Liver (tissue), 9 donors: Measurements from ENCODE around the gene CSPG4. TPM values are rescaled to one million over a fixed set of nuclear protein-coding genes. Genes with fewer than 3 reads are reported as not detected.
"Not testable (repeated sequence)": the region's sequence is repeated elsewhere in the genome, so short reads cannot be mapped to it uniquely, and the experiment has no call there.

Experiments used
- DNase-seq: peaks from one replicate; pipeline ENCODE4 v3.0.0-alpha.2; 2017; ENCODE audit warnings: low spot score
- H3K27ac ChIP-seq, 2 donors: one replicate each; pipeline ENCODE4 v1.7.0; 2013; ENCODE audit warnings: inconsistent platforms in 2 of 2, low read length in 2 of 2, control low read depth in 1 of 2, low read depth in 1 of 2, mild to moderate bottlenecking in 1 of 2
- H3K27me3 ChIP-seq, 4 donors: one replicate each; pipeline versions ENCODE4 v1.6.1 to v1.7.0; 2013; ENCODE audit warnings: low read length in 3 of 4, inconsistent platforms in 1 of 4, mild to moderate bottlenecking in 1 of 4, moderate library complexity in 1 of 4; ENCODE audit not compliant: control insufficient read depth in 4 of 4, insufficient read depth in 4 of 4
- H3K36me3 ChIP-seq, 4 donors: one replicate each; pipeline versions ENCODE4 v1.6.1 to v1.7.0; 2013; ENCODE audit warnings: low read length in 3 of 4, mild to moderate bottlenecking in 3 of 4, low read depth in 1 of 4, moderate library complexity in 1 of 4; ENCODE audit not compliant: control insufficient read depth in 4 of 4, insufficient read depth in 3 of 4
- H3K4me1 ChIP-seq, 4 donors: one replicate each; pipeline versions ENCODE4 v1.6.1 to v1.7.0; 2013; ENCODE audit warnings: low read length in 3 of 4, mild to moderate bottlenecking in 3 of 4, moderate library complexity in 1 of 4; ENCODE audit not compliant: control insufficient read depth in 4 of 4, insufficient read depth in 4 of 4
- H3K4me3 ChIP-seq, 3 donors: one replicate each; pipeline versions ENCODE4 v1.6.1 to v1.7.0; 2013; ENCODE audit warnings: low read length in 3 of 3, control low read depth in 1 of 3, low read depth in 1 of 3, mild to moderate bottlenecking in 1 of 3
- H3K9ac ChIP-seq, 2 donors: one replicate each; pipeline ENCODE4 v1.7.0; 2013; ENCODE audit warnings: low read length in 2 of 2, mild to moderate bottlenecking in 2 of 2, moderate library complexity in 2 of 2, control low read depth in 1 of 2, low read depth in 1 of 2
- H3K9me3 ChIP-seq, 4 donors: one replicate each; pipeline versions ENCODE4 v1.6.1 to v1.7.0; 2013; ENCODE audit warnings: low read length in 3 of 4; ENCODE audit not compliant: control insufficient read depth in 4 of 4
- ATF3 ChIP-seq: IDR thresholded peaks from 2 replicates; pipeline ENCODE4 v1.6.1; 2016; ENCODE audit warnings: antibody characterized with exemption
- FOXA1 ChIP-seq: IDR thresholded peaks from 2 replicates; pipeline ENCODE4 v1.6.1; 2016; ENCODE audit warnings: antibody characterized with exemption
- FOXA2 ChIP-seq: IDR thresholded peaks from 2 replicates; pipeline ENCODE4 v1.6.1; 2016; ENCODE audit warnings: antibody characterized with exemption
- GABPA ChIP-seq, 2 donors: IDR thresholded peaks in 1 of 2; conservative IDR thresholded peaks in 1 of 2; 2 replicates each; pipeline ENCODE4 v1.6.1; 2016; ENCODE audit warnings: antibody characterized with exemption in 2 of 2, mild to moderate bottlenecking in 1 of 2, moderate library complexity in 1 of 2
- HNF4A ChIP-seq, 2 donors: conservative IDR thresholded peaks; 2 replicates each; pipeline ENCODE4 v1.6.1; 2016; ENCODE audit warnings: antibody characterized with exemption in 2 of 2, mild to moderate bottlenecking in 2 of 2
- HNF4G ChIP-seq: IDR thresholded peaks from 2 replicates; pipeline ENCODE4 v1.6.1; 2016; ENCODE audit warnings: antibody characterized with exemption
- MAX ChIP-seq: IDR thresholded peaks from 2 replicates; pipeline ENCODE4 v1.6.1; 2016; ENCODE audit warnings: antibody characterized with exemption
- NR2F2 ChIP-seq: IDR thresholded peaks from 2 replicates; pipeline ENCODE4 v1.6.1; 2016; ENCODE audit warnings: antibody characterized with exemption
- RAD21 ChIP-seq, 2 donors: IDR thresholded peaks; 2 replicates each; pipeline ENCODE4 v1.6.1; 2016; ENCODE audit warnings: antibody characterized with exemption in 2 of 2, mild to moderate bottlenecking in 2 of 2
- REST ChIP-seq: IDR thresholded peaks from 2 replicates; pipeline ENCODE4 v1.6.1; 2016; ENCODE audit warnings: antibody characterized with exemption, mild to moderate bottlenecking
- RXRA ChIP-seq, 2 donors: IDR thresholded peaks; 2 replicates each; pipeline ENCODE4 v1.6.1; 2017 to 2018; ENCODE audit warnings: antibody characterized with exemption in 2 of 2, mild to moderate bottlenecking in 1 of 2
- SP1 ChIP-seq: IDR thresholded peaks from 2 replicates; pipeline ENCODE4 v1.6.1; 2018; ENCODE audit warnings: antibody characterized with exemption, mild to moderate bottlenecking
- TAF1 ChIP-seq: conservative IDR thresholded peaks from 2 replicates; pipeline ENCODE4 v1.6.1; 2016; ENCODE audit warnings: antibody characterized with exemption, mild to moderate bottlenecking
- YY1 ChIP-seq: IDR thresholded peaks from 2 replicates; pipeline ENCODE4 v1.6.1; 2016; ENCODE audit warnings: antibody characterized with exemption, mild to moderate bottlenecking
- ZBTB33 ChIP-seq: IDR thresholded peaks from 2 replicates; pipeline ENCODE4 v1.6.1; 2016; ENCODE audit warnings: antibody characterized with exemption
- WGBS: extraction: QIAGEN DNeasy Blood & Tissue Kit; methylation state at CpG from one replicate; pipeline ENCODE4 v1.1.7; 2013; 5-methylcytosine and 5-hydroxymethylcytosine counted together
- polyA plus RNA-seq, 2 donors: library from polyadenylated mRNA; stranded (reverse) in 1 of 2; unstranded in 1 of 2; fragments of 200-250 nt in 1 of 2; fragments of >200 nt in 1 of 2; fragmentation: Nextera tagmentation in 1 of 2; extraction: Ambion mirVana in 1 of 2; gene quantifications; one replicate each; pipeline versions ENCODE4 v1.2.1 to v1.2.3, GENCODE V29; 2013 to 2015
- total RNA-seq, 2 donors: library from RNA; depleted of rRNA; stranded (reverse); fragments of >200 nt; gene quantifications; one replicate each; pipeline ENCODE4 v1.2.3, GENCODE V29; 2014
- donor health status: healthy.
- donor health status: healthy.
- donor health status: healthy.
- donor health status: healthy.
- donor health status: healthy.

CSPG4 gene
- total and polyA plus RNA-seq, 4 donors, result 0.07 to 1.5 (median 0.76) TPM

- TF ChIP-seq RAD21 (IDR thresholded peaks at IDR 0.05) (no peak), FOXA1 (no peak), ZBTB33 (no peak), NR2F2 (no peak), YY1 (no peak), FOXA2 (no peak), HNF4G (no peak), ATF3 (no peak), HNF4A (conservative IDR thresholded peaks at IDR 0.05) (no peak), MAX (no peak), REST (no peak), SP1 (no peak), TAF1 (no peak), RXRA (IDR thresholded peaks at IDR 0.05) (no peak), GABPA (IDR thresholded peaks at IDR 0.05 in 1 of 2, conservative IDR thresholded peaks at IDR 0.05 in 1 of 2) (no peak)
- no peaks in the 10 kb centered on the region for H3K27me3 ChIP-seq
- no peak overlapping the region for H3K27ac ChIP-seq
- no peak overlapping the region for H3K9ac ChIP-seq
- no peak for DNase-seq
- H3K9me3 ChIP-seq, result no peaks in the 10 kb centered on the region
- peaks cover 5 to 15% (median 8%) of the 10 kb centered on the region in 4 donors for H3K4me1 ChIP-seq
- H3K4me3 ChIP-seq, result no peak overlapping the region
- H3K36me3 ChIP-seq, result no peaks in the 10 kb centered on the region
- WGBS, result 86% methylated on average over 11 of the region's 11 CpGs
Measured at GRCh38 chr15:75680007-75680789, 32.5 kb downstream of the CSPG4 start.

GRCh38 chr15:75678324-75678690 lies 34.3 kb downstream of the CSPG4 start:
- H3K36me3 ChIP-seq, H3K9ac ChIP-seq, H3K4me3 ChIP-seq, DNase-seq, H3K27ac ChIP-seq, H3K27me3 ChIP-seq, H3K9me3 ChIP-seq: not testable (repeated sequence)
- 94% methylated on average over 6 of the region's 6 CpGs for WGBS
- peaks cover 3 to 13% (median 4%) of the 10 kb centered on the region in 4 donors for H3K4me1 ChIP-seq
